Measurements from ENCODE around the gene RAMP2.

DNA sequence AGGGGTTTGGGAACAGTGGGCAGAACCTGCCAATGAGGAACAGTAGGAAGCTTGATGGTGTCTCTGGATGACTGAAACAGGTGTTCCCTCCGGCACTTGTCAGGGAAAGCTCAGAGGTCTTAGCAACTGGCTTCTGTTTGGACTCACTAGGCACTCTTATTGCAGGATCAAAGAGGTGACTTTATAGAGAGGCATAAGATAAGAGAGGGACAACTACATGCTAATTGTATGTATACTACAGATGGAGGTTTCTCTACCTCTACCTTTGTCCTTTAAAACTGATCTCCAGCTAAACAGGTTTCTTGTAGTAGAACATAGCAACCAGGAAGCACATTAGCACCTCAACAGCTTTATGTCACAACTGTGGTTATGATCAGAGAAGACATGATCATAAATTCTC lies 45.2 kb downstream of the RAMP2 start:
- TF ChIP-seq, protein P1, sequence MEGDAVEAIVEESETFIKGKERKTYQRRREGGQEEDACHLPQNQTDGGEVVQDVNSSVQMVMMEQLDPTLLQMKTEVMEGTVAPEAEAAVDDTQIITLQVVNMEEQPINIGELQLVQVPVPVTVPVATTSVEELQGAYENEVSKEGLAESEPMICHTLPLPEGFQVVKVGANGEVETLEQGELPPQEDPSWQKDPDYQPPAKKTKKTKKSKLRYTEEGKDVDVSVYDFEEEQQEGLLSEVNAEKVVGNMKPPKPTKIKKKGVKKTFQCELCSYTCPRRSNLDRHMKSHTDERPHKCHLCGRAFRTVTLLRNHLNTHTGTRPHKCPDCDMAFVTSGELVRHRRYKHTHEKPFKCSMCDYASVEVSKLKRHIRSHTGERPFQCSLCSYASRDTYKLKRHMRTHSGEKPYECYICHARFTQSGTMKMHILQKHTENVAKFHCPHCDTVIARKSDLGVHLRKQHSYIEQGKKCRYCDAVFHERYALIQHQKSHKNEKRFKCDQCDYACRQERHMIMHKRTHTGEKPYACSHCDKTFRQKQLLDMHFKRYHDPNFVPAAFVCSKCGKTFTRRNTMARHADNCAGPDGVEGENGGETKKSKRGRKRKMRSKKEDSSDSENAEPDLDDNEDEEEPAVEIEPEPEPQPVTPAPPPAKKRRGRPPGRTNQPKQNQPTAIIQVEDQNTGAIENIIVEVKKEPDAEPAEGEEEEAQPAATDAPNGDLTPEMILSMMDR (IDR thresholded peaks at IDR 0.05) = no peak
- peak; percentile 6 to 73 (median 71) for TF ChIP-seq POLR2AphosphoS5 (IDR thresholded peaks at IDR 0.05)
